Neural progenitor cell (in vitro differentiated cells): ENCODE data around the gene MSI2. TPM values are rescaled to one million over a fixed set of nuclear protein-coding genes. Genes with fewer than 3 reads are reported as not detected.

Experiments used
- DNase-seq: peaks from one replicate; pipeline ENCODE4 v3.0.0-alpha.2; 2016; ENCODE audit warnings: low spot score
- H2AFZ ChIP-seq: fragments of 200-600 bp; sonication (generic); replicated peaks from 2 replicates; pipeline ENCODE4 v1.6.1; 2016; ENCODE audit warnings: antibody characterized with exemption
- H3F3A ChIP-seq: fragments of 200-600 bp; sonication (generic); 2 replicates; pipeline ENCODE4 v1.6.1; 2016; ENCODE audit warnings: antibody characterized with exemption, low read depth
- H3K27ac ChIP-seq: fragments of 200-600 bp; sonication (generic); 2 replicates; pipeline ENCODE4 v1.5.1; 2016; ENCODE audit warnings: mild to moderate bottlenecking
- H3K27me3 ChIP-seq: fragments of 200-600 bp; sonication (generic); 2 replicates; pipeline ENCODE4 v1.6.1; 2016; ENCODE audit warnings: mild to moderate bottlenecking, moderate library complexity
- H3K36me3 ChIP-seq: fragments of 200-600 bp; sonication (generic); 2 replicates; pipeline ENCODE4 v1.5.1; 2016
- H3K4me1 ChIP-seq: fragments of 200-600 bp; sonication (generic); 2 replicates; pipeline ENCODE4 v1.6.1; 2016; ENCODE audit warnings: mixed run types
- H3K4me2 ChIP-seq: fragments of 200-600 bp; sonication (generic); 2 replicates; pipeline ENCODE4 v1.6.1; 2016
- H3K4me3 ChIP-seq: fragments of 200-600 bp; sonication (generic); 2 replicates; pipeline ENCODE4 v1.5.1; 2016
- H3K79me2 ChIP-seq: fragments of 200-600 bp; sonication (generic); 2 replicates; pipeline ENCODE4 v1.6.1; 2016; ENCODE audit warnings: low read depth
- H3K9ac ChIP-seq: fragments of 200-600 bp; sonication (generic); 2 replicates; pipeline ENCODE4 v1.6.1; 2016
- H3K9me3 ChIP-seq: fragments of 200-600 bp; sonication (generic); 2 replicates; pipeline ENCODE4 v1.5.1; 2016; ENCODE audit warnings: low read depth
- H4K20me1 ChIP-seq: fragments of 200-600 bp; sonication (generic); 2 replicates; pipeline ENCODE4 v1.6.1; 2016; ENCODE audit warnings: low read depth
- H3K27ac Mint-ChIP-seq: 3 replicates; pipeline ENCODE4 v1.8.0; 2021; ENCODE audit warnings: mixed read lengths
- H3K27me3 Mint-ChIP-seq: 2 replicates; pipeline ENCODE4 v1.8.0; 2022; ENCODE audit warnings: low read depth, mild to moderate bottlenecking, inconsistent platforms, moderate library complexity, mixed read lengths; ENCODE audit not compliant: insufficient read depth
- H3K36me3 Mint-ChIP-seq: 3 replicates; pipeline ENCODE4 v1.8.0; 2021; ENCODE audit warnings: mixed read lengths
- H3K4me1 Mint-ChIP-seq: 3 replicates; pipeline ENCODE4 v1.8.0; 2021; ENCODE audit warnings: mixed read lengths
- H3K4me3 Mint-ChIP-seq: 3 replicates; pipeline ENCODE4 v1.8.0; 2021; ENCODE audit warnings: mild to moderate bottlenecking, moderate library complexity, mixed read lengths
- H3K9me3 Mint-ChIP-seq: 3 replicates; pipeline ENCODE4 v1.8.0; 2020; ENCODE audit warnings: mixed read lengths
- CTCF ChIP-seq: fragments of 200-600 bp; sonication (generic); IDR thresholded peaks from 2 replicates; pipeline ENCODE4 v1.5.1; 2017; ENCODE audit warnings: antibody characterized with exemption, mild to moderate bottlenecking
- EZH2 ChIP-seq: fragments of 200-600 bp; sonication (generic); IDR thresholded peaks from 2 replicates; pipeline ENCODE4 v1.6.1; 2017; ENCODE audit warnings: antibody characterized with exemption, mild to moderate bottlenecking, moderate library complexity
- EZH2phosphoT487 ChIP-seq: fragments of 200-600 bp; sonication (generic); IDR thresholded peaks from 2 replicates; pipeline ENCODE4 v1.6.1; 2017; ENCODE audit warnings: antibody characterized with exemption
- total RNA-seq: library from RNA; depleted of rRNA; stranded (reverse); fragments of >200 nt; gene quantifications from 2 replicates; pipeline ENCODE4 v1.2.3, GENCODE V29; 2015; ENCODE audit warnings: low replicate concordance

MSI2 gene
- total RNA-seq, 1 donor from 2014 or later = 96.9 TPM

- no peak for DNase-seq
- TF ChIP-seq CTCF (no peak), EZH2phosphoT487 (no peak)
- H3F3A ChIP-seq = peaks cover 20% of the 10 kb centered on the region
- H3K27ac Mint-ChIP-seq = peak overlapping the region; percentile 79
- peak overlapping the region; percentile 5 for H3K27ac ChIP-seq
- no peaks in the 10 kb centered on the region for H3K27me3 Mint-ChIP-seq
- peaks cover 17% of the 10 kb centered on the region for H3K36me3 Mint-ChIP-seq
- H3K4me2 ChIP-seq = no peak overlapping the region
- no peaks in the 10 kb centered on the region for H3K9me3 Mint-ChIP-seq
- no peak overlapping the region for H3K4me3 Mint-ChIP-seq
- H3K4me1 Mint-ChIP-seq = peaks cover 87% of the 10 kb centered on the region
- no peaks in the 10 kb centered on the region for H3K27me3 ChIP-seq
- H3K4me1 ChIP-seq = peaks cover 53% of the 10 kb centered on the region
- H3K36me3 ChIP-seq = no peaks in the 10 kb centered on the region
- peaks cover 71% of the 10 kb centered on the region for H4K20me1 ChIP-seq
- no peak overlapping the region for H3K9ac ChIP-seq
- H3K9me3 ChIP-seq = no peaks in the 10 kb centered on the region
- no peak overlapping the region for H3K4me3 ChIP-seq
- no peak overlapping the region for H2AFZ ChIP-seq
- peaks cover 96% of the 10 kb centered on the region for H3K79me2 ChIP-seq
Observed at GRCh38 chr17:57439651-57440050, 183.3 kb downstream of the MSI2 start.

DNA sequence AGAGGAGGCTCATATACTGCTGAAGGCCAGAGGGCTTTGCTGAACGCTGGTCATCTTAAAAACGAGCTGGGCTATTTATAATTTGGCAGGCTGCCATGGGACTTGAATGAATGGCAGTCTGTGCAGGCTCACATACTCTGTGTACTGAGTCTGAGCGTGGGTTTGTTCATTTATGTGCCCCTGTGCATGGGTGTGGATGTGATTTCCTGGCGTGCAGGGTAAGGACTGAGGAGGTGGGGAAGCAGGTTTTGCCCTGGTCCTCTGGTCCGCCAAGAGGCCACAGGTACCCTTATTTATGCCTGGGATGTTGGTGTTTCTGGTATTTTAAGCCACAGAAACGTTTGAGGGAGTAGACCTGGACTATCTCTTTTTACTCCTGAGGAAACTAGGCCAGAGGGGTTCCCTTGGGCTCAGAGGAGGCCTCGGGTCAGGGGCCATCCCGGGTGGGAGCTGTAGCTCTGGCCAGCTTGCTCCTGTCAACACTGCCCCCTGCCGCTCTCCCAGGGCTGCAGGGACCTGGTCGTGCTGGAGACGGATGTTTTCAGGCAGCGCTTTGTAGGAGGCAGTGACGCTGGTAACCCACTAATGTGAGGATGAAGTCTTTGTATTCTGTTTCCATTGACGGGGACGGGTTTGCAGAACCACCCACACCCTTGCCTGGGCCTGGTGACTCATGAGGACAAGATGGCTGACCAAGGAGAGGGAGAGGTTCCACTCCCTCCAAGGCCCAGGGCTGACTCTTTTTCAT is 184.4 kb downstream of the MSI2 start:
- Histone ChIP-seq H3K79me2 (peaks cover 94% of the 10 kb centered on the region), H3K9ac (no peak overlapping the region), H3K4me3 (no peak overlapping the region), H3F3A (peaks cover 22% of the 10 kb centered on the region), H3K27ac (peak overlapping the region; percentile 61), H2AFZ (no peak overlapping the region), H3K4me2 (peak overlapping the region; percentile 31), H4K20me1 (peaks cover 71% of the 10 kb centered on the region), H3K27me3 (no peaks in the 10 kb centered on the region), H3K4me1 (peaks cover 60% of the 10 kb centered on the region), H3K9me3 (no peaks in the 10 kb centered on the region), H3K36me3 (no peaks in the 10 kb centered on the region)
- Mint-ChIP-seq H3K4me3 (no peak overlapping the region), H3K4me1 (peaks cover 91% of the 10 kb centered on the region), H3K27ac (peak overlapping the region; percentile 79), H3K27me3 (no peaks in the 10 kb centered on the region), H3K9me3 (no peaks in the 10 kb centered on the region), H3K36me3 (peaks cover 12% of the 10 kb centered on the region)
- DNase-seq = peak; percentile 81
- peak; percentile 68 for TF ChIP-seq CTCF
- no peak for TF ChIP-seq EZH2
- no peak for TF ChIP-seq EZH2phosphoT487

DNA sequence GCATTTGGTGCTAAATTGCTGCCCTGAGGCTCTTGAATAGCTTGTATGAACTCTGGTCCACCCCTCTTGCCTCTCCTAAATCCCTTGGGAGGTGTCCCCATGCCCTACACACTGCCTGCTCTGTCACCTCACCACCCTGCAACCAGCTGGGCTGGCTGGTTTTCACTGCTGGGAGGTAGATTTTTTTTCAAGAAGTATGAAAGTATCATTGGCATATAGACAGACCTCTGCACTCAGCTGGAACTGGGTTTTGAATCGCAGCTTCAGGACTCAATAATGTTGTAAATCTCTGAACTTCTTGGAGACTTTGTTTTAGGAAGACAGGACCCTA is 184.9 kb downstream of the MSI2 start:
- no peak for TF ChIP-seq CTCF
- no peak for TF ChIP-seq EZH2
- TF ChIP-seq EZH2phosphoT487 = no peak
- no peaks in the 10 kb centered on the region for H3K27me3 Mint-ChIP-seq
- no peaks in the 10 kb centered on the region for H3K9me3 ChIP-seq
- H3K36me3 ChIP-seq = no peaks in the 10 kb centered on the region
- peaks cover 94% of the 10 kb centered on the region for H3K79me2 ChIP-seq
- peak overlapping the region; percentile 31 for H3K4me2 ChIP-seq
- H3K4me1 Mint-ChIP-seq = peaks cover 91% of the 10 kb centered on the region
- no peak for DNase-seq
- peak overlapping the region; percentile 34 for H3K4me3 Mint-ChIP-seq
- H3K9me3 Mint-ChIP-seq = no peaks in the 10 kb centered on the region
- peaks cover 71% of the 10 kb centered on the region for H4K20me1 ChIP-seq
- H3K9ac ChIP-seq = no peak overlapping the region
- peak overlapping the region; percentile 79 for H3K27ac Mint-ChIP-seq
- peaks cover 14% of the 10 kb centered on the region for H3K36me3 Mint-ChIP-seq
- peaks cover 65% of the 10 kb centered on the region for H3K4me1 ChIP-seq
- H3K4me3 ChIP-seq = no peak overlapping the region
- no peak overlapping the region for H2AFZ ChIP-seq
- H3F3A ChIP-seq = peaks cover 22% of the 10 kb centered on the region
- peak overlapping the region; percentile 2 for H3K27ac ChIP-seq
- no peaks in the 10 kb centered on the region for H3K27me3 ChIP-seq
